Central memory CD8-positive, alpha-beta T cell (primary cell): ENCODE results near the gene GPR3.

Experiments used
- ATAC-seq: fragments of 150-1000 bp; cut with Tn5 transposase; replicated peaks from 2 replicates; pipeline ENCODE4 v1.10.0; 2022; ENCODE audit warnings: mild to moderate bottlenecking, moderate FRiP score, moderate number of reproducible peaks; ENCODE audit not compliant: poor library complexity, severe bottlenecking; ENCODE audit errors: extremely low read depth
- DNase-seq, 2 donors: peaks; one replicate each; pipeline ENCODE4 v3.0.0; 2021; ENCODE audit warnings: low spot score in 2 of 2
- H3K27ac Mint-ChIP-seq: one replicate; pipeline ENCODE4 v1.8.0; 2022; ENCODE audit warnings: low read depth, mild to moderate bottlenecking, moderate library complexity, mixed read lengths
- H3K27me3 Mint-ChIP-seq: one replicate; pipeline ENCODE4 v1.8.0; 2022; ENCODE audit warnings: mixed read lengths
- H3K36me3 Mint-ChIP-seq: one replicate; pipeline ENCODE4 v1.8.0; 2022; ENCODE audit warnings: mild to moderate bottlenecking, moderate library complexity, mixed read lengths; ENCODE audit not compliant: insufficient read depth
- H3K4me1 Mint-ChIP-seq: one replicate; pipeline ENCODE4 v1.8.0; 2022; ENCODE audit warnings: mixed read lengths
- H3K4me3 Mint-ChIP-seq: one replicate; pipeline ENCODE4 v1.8.0; 2022; ENCODE audit warnings: mild to moderate bottlenecking, moderate library complexity, mixed read lengths
- H3K9me3 Mint-ChIP-seq: one replicate; pipeline ENCODE4 v1.8.0; 2022; ENCODE audit warnings: mixed read lengths

Gene GPR3

GRCh38 chr1:27363766-27364695 lies 28.4 kb upstream of the GPR3 start:
- Mint-ChIP-seq H3K27me3 (no peaks in the 10 kb centered on the region), H3K27ac (peak overlapping the region; percentile 73), H3K9me3 (no peaks in the 10 kb centered on the region), H3K4me3 (peak overlapping the region; percentile 85), H3K36me3 (peaks cover 4% of the 10 kb centered on the region), H3K4me1 (peaks cover 37% of the 10 kb centered on the region)
- ATAC-seq (no peak), DNase-seq (no peak)

GRCh38 chr1:27364696-27365371 lies 27.6 kb upstream of the GPR3 start:
- no peak for DNase-seq
- Mint-ChIP-seq H3K4me1 (peaks cover 33% of the 10 kb centered on the region), H3K27me3 (no peaks in the 10 kb centered on the region), H3K4me3 (peak overlapping the region; percentile 85), H3K36me3 (peaks cover 3% of the 10 kb centered on the region), H3K9me3 (no peaks in the 10 kb centered on the region), H3K27ac (no peak overlapping the region)
- ATAC-seq = no peak

- Mint-ChIP-seq H3K27me3 (no peaks in the 10 kb centered on the region), H3K4me1 (peaks cover 28% of the 10 kb centered on the region), H3K9me3 (no peaks in the 10 kb centered on the region), H3K4me3 (peak overlapping the region; percentile 85), H3K27ac (no peak overlapping the region), H3K36me3 (peaks cover under 1% of the 10 kb centered on the region)
- DNase-seq = peak; percentile 37 to 43
- peak; percentile 76 for ATAC-seq
These were observed 26.9 kb upstream of the GPR3 start for GRCh38 chr1:27365372-27366112.

- Mint-ChIP-seq H3K27me3 (no peaks in the 10 kb centered on the region), H3K36me3 (no peaks in the 10 kb centered on the region)
These were observed 26.4 kb upstream of the GPR3 start for GRCh38 chr1:27366113-27366410.

GRCh38 chr1:27366411-27367159 lies 25.8 kb upstream of the GPR3 start, which contains the start of gene MAP3K6:
TSS of gene MAP3K6 (minus strand) at chr1:27366961. CDS start at chr1:27366597, 364 bp downstream.
- Mint-ChIP-seq H3K9me3 (no peaks in the 10 kb centered on the region), H3K4me1 (peaks cover 28% of the 10 kb centered on the region), H3K27ac (no peak within 1 kb of the TSS), H3K27me3 (no peaks in the 10 kb centered on the region), H3K4me3 (peak within 1 kb of the TSS; percentile 85), H3K36me3 (no peaks in the 10 kb centered on the region)
- ATAC-seq (peak; percentile 34), DNase-seq (no peak)

More at GRCh38 chr1:27366113-27366410, 26.4 kb upstream of the GPR3 start:
- Mint-ChIP-seq H3K4me1 (peaks cover 28% of the 10 kb centered on the region), H3K9me3 (no peaks in the 10 kb centered on the region), H3K27ac (no peak overlapping the region), H3K4me3 (peak overlapping the region; percentile 85)
- ATAC-seq = peak; percentile 53
- peak; percentile 36 to 39 for DNase-seq

- no peak overlapping the region for H3K27ac Mint-ChIP-seq
These were observed 25.2 kb upstream of the GPR3 start for GRCh38 chr1:27367160-27367650.

GRCh38 chr1:27368869-27369582 lies 23.4 kb upstream of the GPR3 start:
- DNase-seq = no peak
- H3K4me1 Mint-ChIP-seq = peaks cover 27% of the 10 kb centered on the region
- H3K27ac Mint-ChIP-seq = no peak overlapping the region

More at GRCh38 chr1:27367160-27367650, 25.2 kb upstream of the GPR3 start:
- no peak for ATAC-seq
- peak overlapping the region; percentile 75 for H3K4me3 Mint-ChIP-seq
- H3K9me3 Mint-ChIP-seq = no peaks in the 10 kb centered on the region
- DNase-seq = no peak
- peaks cover 28% of the 10 kb centered on the region for H3K4me1 Mint-ChIP-seq
- H3K27me3 Mint-ChIP-seq = no peaks in the 10 kb centered on the region
- H3K36me3 Mint-ChIP-seq = no peaks in the 10 kb centered on the region

GRCh38 chr1:27372022-27372807 lies 20.2 kb upstream of the GPR3 start:
- no peak for DNase-seq
- no peaks in the 10 kb centered on the region for H3K27me3 Mint-ChIP-seq
- H3K4me1 Mint-ChIP-seq = peaks cover 8% of the 10 kb centered on the region
- H3K4me3 Mint-ChIP-seq = no peak overlapping the region
- H3K36me3 Mint-ChIP-seq = no peaks in the 10 kb centered on the region
- H3K27ac Mint-ChIP-seq = no peak overlapping the region
- no peak for ATAC-seq
- H3K9me3 Mint-ChIP-seq = no peaks in the 10 kb centered on the region

More at GRCh38 chr1:27368869-27369582, 23.4 kb upstream of the GPR3 start:
- Mint-ChIP-seq H3K9me3 (no peaks in the 10 kb centered on the region), H3K27me3 (no peaks in the 10 kb centered on the region), H3K4me3 (no peak overlapping the region), H3K36me3 (no peaks in the 10 kb centered on the region)
- no peak for ATAC-seq

GRCh38 chr1:27372808-27373690 lies 19.4 kb upstream of the GPR3 start:
- Mint-ChIP-seq H3K27me3 (no peaks in the 10 kb centered on the region), H3K27ac (no peak overlapping the region)
- ATAC-seq = no peak

GRCh38 chr1:27374362-27375086 lies 17.9 kb upstream of the GPR3 start, which contains the start of gene FCN3:
TSS of gene FCN3 (minus strand) at chr1:27374824. CDS start at chr1:27374818, 6 bp downstream.
- no peaks in the 10 kb centered on the region for H3K4me1 Mint-ChIP-seq
- no peak within 1 kb of the TSS for H3K4me3 Mint-ChIP-seq
- no peaks in the 10 kb centered on the region for H3K27me3 Mint-ChIP-seq
- DNase-seq (no peak), ATAC-seq (no peak)
- no peak within 1 kb of the TSS for H3K27ac Mint-ChIP-seq
- no peaks in the 10 kb centered on the region for H3K36me3 Mint-ChIP-seq
- H3K9me3 Mint-ChIP-seq = no peaks in the 10 kb centered on the region

More at GRCh38 chr1:27372808-27373690, 19.4 kb upstream of the GPR3 start:
- no peak for DNase-seq
- no peaks in the 10 kb centered on the region for H3K36me3 Mint-ChIP-seq
- H3K4me3 Mint-ChIP-seq = no peak overlapping the region
- H3K9me3 Mint-ChIP-seq = no peaks in the 10 kb centered on the region
- H3K4me1 Mint-ChIP-seq = peaks cover 8% of the 10 kb centered on the region
